Body of pancreas (tissue), 4 donors: Measurements from ENCODE around the gene ZFP1. TPM values are rescaled to one million over a fixed set of nuclear protein-coding genes. Genes with fewer than 3 reads are reported as not detected.

Source experiments
- ATAC-seq: fragments of 150-250 bp; one replicate; pipeline ENCODE4 v1.9.1; 2016
- DNase-seq, 4 donors: peaks; one replicate each; pipeline ENCODE4 v3.0.0-alpha.2; 2019
- H3K27ac ChIP-seq, 4 donors: fragments of 200-600 bp; sonication (generic); 1 replicate in 3 of 4; 2 replicates in 1 of 4; pipeline versions ENCODE4 v1.5.1 to v1.6.1; 2016 to 2019; ENCODE audit warnings: mild to moderate bottlenecking in 1 of 4, mixed read lengths in 1 of 4, moderate library complexity in 1 of 4
- H3K27me3 ChIP-seq, 2 donors: fragments of 200-600 bp; sonication (generic); one replicate each; pipeline ENCODE4 v1.6.0; 2016; ENCODE audit warnings: mild to moderate bottlenecking in 1 of 2
- H3K36me3 ChIP-seq, 2 donors: fragments of 200-600 bp; sonication (generic); replicated peaks in 1 of 2; 2 replicates each; pipeline ENCODE4 v1.5.1; 2016; ENCODE audit warnings: low read depth in 2 of 2; ENCODE audit not compliant: insufficient read depth in 1 of 2
- H3K4me1 ChIP-seq: fragments of 200-600 bp; sonication (generic); one replicate; pipeline ENCODE4 v1.6.0; 2016
- H3K4me3 ChIP-seq, 2 donors: fragments of 200-600 bp; sonication (generic); 1 replicate in 1 of 2; 2 replicates in 1 of 2; pipeline ENCODE4 v1.5.1; 2016 to 2019
- H3K9me3 ChIP-seq, 3 donors: fragments of 200-600 bp; sonication (generic); 1 replicate in 2 of 3; 2 replicates in 1 of 3; pipeline ENCODE4 v1.5.1; 2016
- CTCF ChIP-seq, 7 experiments: fragments of 450-650 bp in 4 of 7; fragments of 200-600 bp in 3 of 7; sonication (generic) in 3 of 7; IDR thresholded peaks; one replicate each; pipeline ENCODE4 v1.5.1; 2016 to 2019; ENCODE audit warnings: antibody characterized with exemption in 7 of 7
- POLR2A ChIP-seq, 3 donors: fragments of 450-650 bp; IDR thresholded peaks; one replicate each; pipeline ENCODE4 v1.6.1; 2016; ENCODE audit warnings: antibody characterized with exemption in 3 of 3, mild to moderate bottlenecking in 2 of 3
- whole genome bisulfite sequencing, 2 donors: methylation state at CpG; one replicate each; pipeline ENCODE4 v1.1.5; 2017; 5-methylcytosine and 5-hydroxymethylcytosine counted together
- intact Hi-C: fragments of 100-400 bp; cut with DNase I; formaldehyde crosslinking; loops from one replicate; pipeline ENCODE4 v1.15.1; 2023
- total RNA-seq, 2 donors: library from RNA; depleted of rRNA; stranded (reverse); fragments of >200 nt; gene quantifications; one replicate each; pipeline ENCODE4 v1.1.0, GENCODE V29; 2016

ZFP1 gene
- total RNA-seq, 2 donors from 2014 or later: 1.6 to 3.4 TPM

GRCh38 chr16:75101635-75102034 is 46.7 kb upstream of the ZFP1 start:
- DNase-seq: no peak
- Histone ChIP-seq H3K9me3 (no peaks in the 10 kb centered on the region), H3K4me1 (peaks cover 27% of the 10 kb centered on the region), H3K27me3 (no peaks in the 10 kb centered on the region), H3K4me3 (no peak overlapping the region), H3K27ac (no peak overlapping the region), H3K36me3 (no peaks in the 10 kb centered on the region)
- intact Hi-C loops: no loop called here
- no peak for ATAC-seq
- 88 to 93% methylated on average over 3 of the region's 3 CpGs for WGBS, 2 donors
- TF ChIP-seq CTCF (IDR thresholded peaks at IDR 0.05) (no peak), POLR2A (IDR thresholded peaks at IDR 0.05) (no peak)

GRCh38 chr16:75102595-75102994 is 45.7 kb upstream of the ZFP1 start:
- H3K27ac ChIP-seq: no peak overlapping the region
- 92 to 95% methylated on average over 9 of the region's 9 CpGs for WGBS, 2 donors
- ATAC-seq: no peak
- no peak overlapping the region for H3K4me3 ChIP-seq
- no peaks in the 10 kb centered on the region for H3K9me3 ChIP-seq
- no peak for TF ChIP-seq POLR2A (IDR thresholded peaks at IDR 0.05)
- TF ChIP-seq CTCF (IDR thresholded peaks at IDR 0.05): no peak
- no peak for DNase-seq
- H3K27me3 ChIP-seq: no peaks in the 10 kb centered on the region
- no peaks in the 10 kb centered on the region for H3K36me3 ChIP-seq
- peaks cover 17% of the 10 kb centered on the region for H3K4me1 ChIP-seq
- intact Hi-C loops: no loop called here

- H3K27ac ChIP-seq: no peak overlapping the region
- peaks cover 9% of the 10 kb centered on the region for H3K4me1 ChIP-seq
- H3K27me3 ChIP-seq: no peaks in the 10 kb centered on the region
- H3K9me3 ChIP-seq: no peaks in the 10 kb centered on the region
- TF ChIP-seq POLR2A (IDR thresholded peaks at IDR 0.05): no peak
- no peak for TF ChIP-seq CTCF (IDR thresholded peaks at IDR 0.05)
- 92 to 96% methylated on average over 5 of the region's 5 CpGs for WGBS, 2 donors
- no peak overlapping the region for H3K4me3 ChIP-seq
- ATAC-seq (no peak), DNase-seq (no peak)
- H3K36me3 ChIP-seq: no peaks in the 10 kb centered on the region
- intact Hi-C loops: no loop called here
Measured at GRCh38 chr16:75103994-75104393, 44.3 kb upstream of the ZFP1 start.

- H3K27ac ChIP-seq: no peak overlapping the region
- H3K4me3 ChIP-seq: no peak overlapping the region
- H3K4me1 ChIP-seq: peaks cover 13% of the 10 kb centered on the region
- ATAC-seq (no peak), DNase-seq (no peak)
- no peaks in the 10 kb centered on the region for H3K36me3 ChIP-seq
- H3K27me3 ChIP-seq: no peaks in the 10 kb centered on the region
- TF ChIP-seq POLR2A (IDR thresholded peaks at IDR 0.05) (no peak), CTCF (IDR thresholded peaks at IDR 0.05) (no peak)
- intact Hi-C loops: no loop called here
- WGBS, 2 donors: 92 to 96% methylated on average over 3 to 10 of the region's 11 CpGs
- H3K9me3 ChIP-seq: no peaks in the 10 kb centered on the region
Measured at GRCh38 chr16:75104836-75105235, 43.5 kb upstream of the ZFP1 start.

GRCh38 chr16:75105306-75106061 is 42.8 kb upstream of the ZFP1 start:
- DNase-seq (peak in 1 of 4 donors; percentile 60), ATAC-seq (no peak)
- Histone ChIP-seq H3K36me3 (no peaks in the 10 kb centered on the region), H3K4me3 (no peak overlapping the region), H3K27ac (peak overlapping the region in 2 of 4 donors; percentile 23 to 40), H3K9me3 (no peaks in the 10 kb centered on the region), H3K4me1 (peaks cover 20% of the 10 kb centered on the region), H3K27me3 (no peaks in the 10 kb centered on the region)
- 68 to 83% methylated on average over 9 to 10 of the region's 10 CpGs for WGBS, 2 donors
- intact Hi-C loops: no loop called here
- no peak for TF ChIP-seq POLR2A (IDR thresholded peaks at IDR 0.05)
- TF ChIP-seq CTCF (IDR thresholded peaks at IDR 0.05): no peak
